Activated CD4-positive, alpha-beta T cell treated with anti-CD3 and anti-CD28 coated beads, Interleukin-2, amount 50 U/mL, for 24 hours (primary cell): ENCODE data around the gene CGB5.
A peak's percentile ranks its signal among the peaks of the same experiment; 100 is the strongest.
"Not testable (repeated sequence)": the region's sequence is repeated elsewhere in the genome, so short reads cannot be mapped to it uniquely, and the experiment has no call there.

ENCODE experiments used
- DNase-seq, 2 donors: peaks; one replicate each; pipeline ENCODE4 v3.0.0-alpha.2; 2020; ENCODE audit warnings: low read depth in 1 of 2, low spot score in 1 of 2

CGB5 gene

DNA sequence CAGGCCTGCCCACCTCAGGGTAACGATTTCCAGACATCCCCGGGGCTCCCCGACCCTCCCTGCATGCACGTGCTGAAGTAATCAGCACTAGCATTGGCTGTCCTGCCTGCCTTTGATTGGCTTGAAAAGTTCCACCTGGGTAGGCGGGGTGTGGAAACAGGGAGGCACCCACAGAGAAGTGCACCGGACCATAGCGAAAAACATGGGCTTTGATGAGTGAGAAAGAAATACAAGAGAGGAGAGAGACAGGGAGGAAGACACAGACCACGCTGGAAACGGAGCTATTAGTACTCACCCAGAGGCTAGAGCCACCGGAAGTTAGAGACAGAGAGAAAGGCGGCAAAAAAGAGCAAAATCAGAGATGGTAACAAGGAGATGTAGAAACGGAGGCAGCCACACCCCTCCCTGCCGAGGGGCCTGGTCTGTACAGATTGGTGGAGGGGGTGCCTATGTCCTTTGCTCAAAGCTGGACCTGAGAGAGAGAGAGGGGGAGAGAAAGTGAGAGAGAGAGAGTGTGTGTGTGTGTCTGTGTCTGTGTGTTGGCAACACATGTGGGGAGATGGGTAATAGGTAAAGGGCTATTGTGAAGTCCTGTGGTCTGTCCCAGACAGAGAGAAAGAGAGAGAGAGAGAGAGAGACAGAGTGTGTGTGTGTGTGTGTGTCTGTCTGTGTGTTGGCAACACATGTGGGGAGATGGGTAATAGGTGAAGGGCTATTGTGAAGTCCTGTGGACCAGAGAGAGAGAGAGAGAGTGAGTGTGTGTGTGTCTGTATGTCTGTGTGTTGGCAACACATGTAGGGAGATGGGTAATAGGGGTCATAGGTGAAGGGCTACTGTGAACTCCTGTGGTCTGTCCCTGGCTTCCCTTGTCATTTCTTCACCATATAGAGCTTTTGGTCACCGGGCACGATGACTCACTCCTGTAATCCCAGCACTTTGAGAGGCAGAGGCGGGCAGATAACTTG, 22.4 kb upstream of the CGB5 start:
- no peak for DNase-seq

DNA sequence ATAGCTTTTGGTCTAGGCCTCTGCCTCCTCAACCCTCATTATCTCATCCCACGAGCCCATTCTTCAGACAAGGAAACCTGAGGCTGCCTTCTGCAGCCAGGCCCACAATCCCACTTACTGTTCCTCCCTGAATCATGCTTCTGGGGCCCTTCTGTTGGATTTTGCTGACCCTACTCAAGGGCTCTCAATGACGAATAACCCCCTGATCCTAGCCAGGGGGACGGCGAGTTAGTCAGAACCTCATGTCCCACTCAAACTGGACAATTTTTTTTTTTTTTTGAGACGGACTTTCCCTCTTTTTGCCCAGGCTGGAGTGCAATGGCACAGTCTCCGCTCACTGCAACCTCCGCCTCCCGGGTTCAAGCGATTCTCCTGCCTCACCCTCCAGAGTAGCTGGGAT, 21.5 kb upstream of the CGB5 start:
- DNase-seq = no peak

- DNase-seq = not testable (repeated sequence)
Measured at GRCh38 chr19:49024233-49024632, 19.4 kb upstream of the CGB5 start, which contains the start of gene CGB3. Gene CGB3 (minus strand): TSS chr19:49024333. CDS start chr19:49023971, 362 bp downstream.

GRCh38 chr19:49025088-49025487, 18.6 kb upstream of the CGB5 start:
- not testable (repeated sequence) for DNase-seq

- not testable (repeated sequence) for DNase-seq
Measured at GRCh38 chr19:49025599-49025998, 18.0 kb upstream of the CGB5 start.

DNA sequence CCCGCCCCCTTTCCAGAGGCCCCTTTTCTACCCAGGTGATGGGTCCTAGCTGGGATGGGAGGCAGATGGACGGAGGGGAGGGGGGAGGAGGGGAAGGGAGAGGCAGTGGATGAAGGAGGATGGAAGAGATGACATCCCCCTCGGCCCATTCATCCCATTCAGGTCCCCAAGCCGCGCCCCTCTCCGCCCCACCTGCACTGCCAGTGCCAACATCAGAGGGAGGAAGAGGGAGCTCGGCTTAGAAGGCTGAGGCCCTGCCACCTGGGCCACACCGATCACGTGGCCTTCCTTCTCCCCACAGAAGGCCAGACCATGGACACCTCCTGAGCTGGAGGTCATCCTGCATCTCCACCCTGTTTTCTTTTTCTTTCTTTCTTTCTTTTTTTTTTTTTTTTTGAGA, 15.0 kb upstream of the CGB5 start:
- not testable (repeated sequence) for DNase-seq

GRCh38 chr19:49029749-49030148, 13.9 kb upstream of the CGB5 start:
- DNase-seq = not testable (repeated sequence)

DNA sequence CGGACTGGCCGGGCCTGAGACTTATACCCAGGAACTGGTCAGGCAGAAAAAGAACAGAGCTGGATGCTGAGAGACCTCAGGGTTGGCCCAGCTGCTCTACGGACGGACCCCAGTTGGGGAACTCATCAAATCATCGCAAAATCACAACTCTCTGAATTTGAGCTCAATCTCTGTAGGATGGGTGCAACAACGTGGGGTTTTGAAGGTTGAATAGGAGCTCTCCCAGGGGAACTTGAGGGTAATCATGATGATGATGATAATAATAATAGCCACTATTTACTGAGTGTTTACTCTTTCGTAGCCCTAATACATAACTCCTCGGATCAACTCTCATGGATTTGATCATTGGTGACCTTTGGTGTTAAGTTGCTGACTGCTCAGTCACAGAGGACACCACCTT, 13.3 kb upstream of the CGB5 start:
- DNase-seq = not testable (repeated sequence)

GRCh38 chr19:49031642-49032301, 11.9 kb upstream of the CGB5 start, which contains the start of gene CGB2:
Gene CGB2 (plus strand): TSS chr19:49031890. CDS start chr19:49032096, 206 bp downstream.
- DNase-seq = peak in 1 of 2 donors; percentile 53

DNA sequence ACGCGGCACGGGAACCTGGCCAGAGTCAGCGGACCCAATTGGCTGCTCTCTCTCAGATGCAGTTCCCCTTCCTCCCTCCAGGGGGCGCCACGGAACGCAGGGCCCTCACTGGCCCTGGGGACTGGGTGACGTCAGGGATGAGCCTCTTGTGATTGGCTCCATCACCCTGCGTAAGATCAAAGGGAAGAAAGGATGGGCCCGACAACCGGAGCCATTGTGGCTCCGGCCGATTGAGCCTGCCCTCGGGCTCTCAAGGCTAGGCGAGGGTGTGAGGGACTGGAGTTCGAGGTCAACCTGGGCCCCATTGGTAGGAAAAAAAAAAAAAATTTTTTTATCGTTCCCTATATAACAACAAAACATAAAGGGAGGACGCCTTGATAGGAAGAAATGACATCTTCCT, 6.8 kb upstream of the CGB5 start, which contains the start of gene CGB1:
TSS of gene CGB1 (minus strand) at position 81 of the 400 bp plus-strand sequence. CDS start 184 bp downstream, outside the sequence.
- DNase-seq = not testable (repeated sequence)

- not testable (repeated sequence) for DNase-seq
Measured at GRCh38 chr19:49038111-49038510, 5.5 kb upstream of the CGB5 start.

- DNase-seq = not testable (repeated sequence)
Measured at GRCh38 chr19:49038557-49039276, 4.9 kb upstream of the CGB5 start.

GRCh38 chr19:49039736-49040135, 3.9 kb upstream of the CGB5 start:
- not testable (repeated sequence) for DNase-seq

GRCh38 chr19:49042177-49042576, 1.5 kb upstream of the CGB5 start:
- DNase-seq = no peak

- not testable (repeated sequence) for DNase-seq
Measured at GRCh38 chr19:49042666-49043065, 982 bp upstream of the CGB5 start.

DNA sequence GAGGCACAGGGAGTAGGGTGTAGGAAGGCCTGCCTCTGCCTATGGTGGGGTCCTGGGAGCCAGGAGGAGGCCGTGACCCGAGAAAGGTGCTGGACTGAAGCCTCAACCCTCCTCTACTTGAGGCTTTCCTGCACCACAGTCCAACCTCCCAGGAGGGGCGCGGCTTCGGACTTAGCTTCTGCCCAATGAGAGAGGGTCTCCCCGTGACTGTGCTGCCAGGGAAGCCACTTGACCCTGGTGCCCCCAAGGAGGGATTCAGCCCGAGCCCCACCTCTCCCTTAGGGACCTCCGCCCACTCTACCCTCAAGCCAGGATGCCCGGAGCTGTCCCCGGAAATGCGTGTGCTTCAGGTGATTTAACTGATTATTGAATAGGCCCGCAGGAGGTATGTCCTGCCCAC, 5.4 kb downstream of the CGB5 start, which contains the start of gene CGB8:
TSS of gene CGB8 (minus strand) at position 101 of the 400 bp plus-strand sequence. CDS start 372 bp downstream, outside the sequence.
- not testable (repeated sequence) for DNase-seq

DNA sequence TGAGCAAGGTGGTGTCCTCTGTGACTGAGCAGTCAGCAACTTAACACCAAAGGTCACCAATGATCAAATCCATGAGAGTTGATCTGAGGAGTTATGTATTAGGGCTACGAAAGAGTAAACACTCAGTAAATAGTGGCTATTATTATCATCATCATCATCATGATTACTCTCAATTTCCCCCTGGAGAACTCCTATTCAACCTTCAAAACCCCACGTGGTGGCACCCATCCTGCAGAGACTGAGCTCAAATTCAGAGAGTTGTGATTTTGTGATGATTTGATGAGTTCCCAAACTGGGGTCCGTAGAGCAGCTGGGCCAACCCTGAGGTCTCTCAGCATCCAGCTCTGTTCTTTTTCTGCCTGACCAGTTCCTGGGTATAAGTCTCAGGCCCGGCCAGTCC, 6.2 kb downstream of the CGB5 start:
- DNase-seq = not testable (repeated sequence)

- DNase-seq = not testable (repeated sequence)
Measured at GRCh38 chr19:49050376-49051033, 6.9 kb downstream of the CGB5 start.

GRCh38 chr19:49056101-49056901, 12.7 kb downstream of the CGB5 start:
- peak in 1 of 2 donors; percentile 26 for DNase-seq
